ENCODE data around the gene PIGM.

Gene PIGM

GRCh38 chr1:160075836-160076235, 44.0 kb upstream of the PIGM start:
- TF ChIP-seq, protein P1, sequence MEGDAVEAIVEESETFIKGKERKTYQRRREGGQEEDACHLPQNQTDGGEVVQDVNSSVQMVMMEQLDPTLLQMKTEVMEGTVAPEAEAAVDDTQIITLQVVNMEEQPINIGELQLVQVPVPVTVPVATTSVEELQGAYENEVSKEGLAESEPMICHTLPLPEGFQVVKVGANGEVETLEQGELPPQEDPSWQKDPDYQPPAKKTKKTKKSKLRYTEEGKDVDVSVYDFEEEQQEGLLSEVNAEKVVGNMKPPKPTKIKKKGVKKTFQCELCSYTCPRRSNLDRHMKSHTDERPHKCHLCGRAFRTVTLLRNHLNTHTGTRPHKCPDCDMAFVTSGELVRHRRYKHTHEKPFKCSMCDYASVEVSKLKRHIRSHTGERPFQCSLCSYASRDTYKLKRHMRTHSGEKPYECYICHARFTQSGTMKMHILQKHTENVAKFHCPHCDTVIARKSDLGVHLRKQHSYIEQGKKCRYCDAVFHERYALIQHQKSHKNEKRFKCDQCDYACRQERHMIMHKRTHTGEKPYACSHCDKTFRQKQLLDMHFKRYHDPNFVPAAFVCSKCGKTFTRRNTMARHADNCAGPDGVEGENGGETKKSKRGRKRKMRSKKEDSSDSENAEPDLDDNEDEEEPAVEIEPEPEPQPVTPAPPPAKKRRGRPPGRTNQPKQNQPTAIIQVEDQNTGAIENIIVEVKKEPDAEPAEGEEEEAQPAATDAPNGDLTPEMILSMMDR (IDR thresholded peaks at IDR 0.05): no peak

GRCh38 chr1:160074865-160075264, 43.1 kb upstream of the PIGM start:
- TF ChIP-seq, protein P1 (IDR thresholded peaks at IDR 0.05): no peak

GRCh38 chr1:160071289-160071688, 39.5 kb upstream of the PIGM start:
- TF ChIP-seq, protein P1 (IDR thresholded peaks at IDR 0.05): no peak

- TF ChIP-seq, protein P1 (IDR thresholded peaks at IDR 0.05): no peak
Measured at GRCh38 chr1:160070243-160071163, 38.7 kb upstream of the PIGM start.

GRCh38 chr1:160069460-160070231, 37.9 kb upstream of the PIGM start, which contains the start of gene KCNJ10:
KCNJ10 (minus strand) TSS chr1:160070160; CDS start chr1:160042532, 27,628 bp downstream.
- TF ChIP-seq, protein P1 (IDR thresholded peaks at IDR 0.05): no peak

GRCh38 chr1:160068225-160068624, 36.4 kb upstream of the PIGM start:
- TF ChIP-seq, protein P1 (IDR thresholded peaks at IDR 0.05): no peak

- TF ChIP-seq, protein P1 (IDR thresholded peaks at IDR 0.05): no peak
Measured at GRCh38 chr1:160066829-160067745, 35.3 kb upstream of the PIGM start.

Measured in LNCAP (cell line).